AG08395 (cell line): Measurements from ENCODE around the gene ALCAM.
A peak's percentile ranks its signal among the peaks of the same experiment; 100 is the strongest.

Source experiments
- DNase-seq: peaks from one replicate; pipeline ENCODE4 v3.0.0; 2012; ENCODE audit warnings: mixed read lengths, low spot score

Gene ALCAM

GRCh38 chr3:105366326-105367062, at the start of gene ALCAM:
ALCAM (plus strand) TSS chr3:105366909.
- peak; percentile 92 for DNase-seq

DNA sequence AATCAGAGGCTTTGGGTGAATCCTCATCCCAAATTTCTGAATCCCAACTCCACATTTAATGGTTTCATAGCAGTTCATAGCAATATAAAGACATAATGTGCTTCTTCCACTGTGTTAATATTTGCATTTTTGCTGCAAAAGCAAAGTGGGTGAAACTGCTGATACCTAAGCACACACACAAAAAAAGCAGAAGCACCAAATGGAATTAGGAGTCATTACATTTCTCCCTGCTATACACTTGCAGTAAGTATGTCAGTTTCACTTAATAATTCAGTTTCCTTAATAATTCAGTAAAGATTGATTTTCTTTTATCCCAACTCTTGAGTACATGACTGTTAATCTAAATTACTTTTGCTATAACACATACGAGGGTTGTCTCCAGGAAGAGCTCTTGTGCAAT, 48.9 kb upstream of the ALCAM start:
- no peak for DNase-seq

DNA sequence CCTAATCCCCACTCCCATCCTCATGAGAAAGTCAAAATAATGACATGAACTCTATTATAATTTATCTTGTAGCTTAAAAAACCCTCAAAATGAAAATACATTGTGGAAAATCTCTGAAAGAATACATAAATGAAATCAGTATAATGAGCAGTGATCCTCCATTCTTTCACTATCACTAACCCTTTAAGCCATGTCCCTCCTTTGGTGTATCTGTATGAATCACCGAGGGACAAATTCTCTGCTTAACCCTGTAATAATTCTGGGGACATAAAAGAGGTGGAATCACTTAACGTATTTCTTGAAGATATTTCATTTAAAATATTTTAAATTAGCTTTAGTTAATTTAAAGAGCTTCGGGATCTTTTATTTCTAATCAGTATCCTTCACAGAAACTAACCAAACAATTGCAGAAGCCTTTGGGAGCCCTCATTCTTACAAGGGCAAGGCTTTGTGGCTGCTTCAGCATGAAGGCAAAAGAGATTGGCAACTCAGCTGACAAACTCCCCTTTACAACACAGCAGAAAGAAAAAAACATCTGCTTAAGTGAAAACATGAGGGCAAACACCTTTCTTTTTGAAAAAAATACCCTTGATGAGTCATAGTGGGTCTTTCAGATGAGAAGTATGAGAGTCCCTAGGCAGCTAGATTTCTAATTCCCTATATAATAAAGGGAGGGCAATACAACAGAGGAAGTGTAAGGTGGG, 44.0 kb upstream of the ALCAM start:
- no peak for DNase-seq

- no peak for DNase-seq
Observed at GRCh38 chr3:105323274-105323599, 43.5 kb upstream of the ALCAM start.

- no peak for DNase-seq
Observed at GRCh38 chr3:105324951-105325350, 41.8 kb upstream of the ALCAM start.

- no peak for DNase-seq
Observed at GRCh38 chr3:105327662-105328337, 38.9 kb upstream of the ALCAM start.

- DNase-seq = no peak
Observed at GRCh38 chr3:105328338-105328730, 38.4 kb upstream of the ALCAM start.

GRCh38 chr3:105332961-105333360, 33.7 kb upstream of the ALCAM start:
- DNase-seq = no peak

- DNase-seq = peak; percentile 37
Observed at GRCh38 chr3:105334138-105334882, 32.4 kb upstream of the ALCAM start.

DNA sequence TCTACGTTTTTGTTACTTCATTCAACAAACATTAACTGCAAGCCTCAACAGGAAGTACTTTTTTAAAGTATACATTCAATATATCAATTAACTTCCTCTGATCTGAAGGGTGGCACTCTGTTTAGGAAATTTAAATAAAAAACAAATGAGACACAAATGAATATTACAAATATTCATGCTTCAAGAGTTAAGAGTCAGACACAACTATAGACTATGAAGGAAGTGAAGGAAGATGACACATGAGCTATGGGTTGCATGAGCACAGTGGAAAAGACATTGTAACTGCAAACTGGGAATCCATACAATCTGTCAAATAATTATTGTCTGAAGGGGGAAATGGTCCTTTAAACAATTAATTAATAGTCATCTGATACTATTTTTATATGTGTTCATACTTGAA, 26.8 kb upstream of the ALCAM start:
- no peak for DNase-seq

DNA sequence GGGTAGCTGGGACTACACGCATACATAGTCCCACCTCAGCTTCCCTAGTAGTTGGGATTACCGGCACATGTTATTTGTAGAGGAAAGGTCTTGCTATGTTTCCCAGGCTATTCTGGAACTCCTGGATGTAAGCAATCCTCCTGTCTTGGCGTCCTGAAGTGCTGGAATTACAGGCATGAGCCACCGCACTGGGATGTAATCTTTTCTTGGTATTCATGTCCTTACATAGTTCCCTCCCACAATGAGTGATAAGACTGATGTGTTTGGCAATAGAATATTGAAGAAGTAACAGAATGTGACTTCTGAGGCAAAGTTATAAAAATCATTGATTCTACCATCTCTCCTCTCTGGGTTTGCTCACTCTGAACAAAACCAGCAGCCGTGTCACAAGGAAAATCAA, 22.7 kb upstream of the ALCAM start:
- no peak for DNase-seq

DNA sequence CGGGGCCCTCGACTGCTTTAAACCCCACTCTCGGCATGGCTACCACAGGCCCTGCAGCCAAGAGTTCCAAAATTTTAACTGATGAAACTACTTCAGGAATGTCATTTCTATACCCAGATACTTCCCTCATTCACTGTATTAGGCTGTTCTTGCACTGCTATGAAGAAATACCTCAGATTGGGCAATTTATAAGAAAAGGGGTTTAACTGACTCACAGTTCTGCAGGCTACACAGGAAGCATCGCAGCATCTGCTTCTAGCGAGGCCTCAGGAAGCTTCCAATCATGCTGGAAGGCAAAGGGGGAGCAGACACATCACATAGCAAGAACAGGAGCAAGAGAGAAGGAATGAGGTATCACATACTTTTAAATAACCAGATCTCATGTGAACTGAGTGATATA, 21.6 kb upstream of the ALCAM start:
- DNase-seq = no peak

DNA sequence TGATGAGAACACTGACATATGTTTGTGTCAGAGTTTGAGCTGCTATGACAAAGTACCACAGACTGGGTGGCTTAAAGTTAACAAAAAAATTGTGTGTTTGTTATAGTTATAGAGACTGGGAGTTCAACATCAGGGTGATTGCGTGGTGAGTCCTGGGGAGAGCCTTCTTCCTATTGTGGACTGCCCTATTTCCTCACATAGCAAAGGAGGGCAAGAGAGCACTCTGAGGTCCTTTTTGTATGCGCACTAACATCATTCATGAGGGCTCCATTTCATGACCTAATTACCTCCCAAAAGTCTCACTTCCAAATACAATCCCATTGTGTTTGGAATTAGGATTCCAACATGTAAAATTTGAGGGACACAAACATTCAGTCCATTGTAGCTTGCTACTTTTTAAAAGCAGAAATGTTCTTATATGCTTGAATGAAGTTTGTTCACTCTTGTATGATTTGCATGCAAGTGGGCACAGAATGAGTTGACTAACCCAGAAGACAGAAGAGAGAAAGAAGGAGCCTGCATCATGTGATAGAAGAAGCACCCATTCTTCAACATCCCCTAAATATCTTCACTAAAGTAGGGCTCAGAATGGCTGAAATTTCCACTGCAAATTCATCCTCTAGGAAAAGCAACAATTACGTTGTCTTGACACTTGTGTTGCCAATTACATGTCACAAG, 18.9 kb upstream of the ALCAM start:
- no peak for DNase-seq

GRCh38 chr3:105348307-105348706, 18.4 kb upstream of the ALCAM start:
- no peak for DNase-seq

- no peak for DNase-seq
Observed at GRCh38 chr3:105349684-105350387, 16.9 kb upstream of the ALCAM start.

DNA sequence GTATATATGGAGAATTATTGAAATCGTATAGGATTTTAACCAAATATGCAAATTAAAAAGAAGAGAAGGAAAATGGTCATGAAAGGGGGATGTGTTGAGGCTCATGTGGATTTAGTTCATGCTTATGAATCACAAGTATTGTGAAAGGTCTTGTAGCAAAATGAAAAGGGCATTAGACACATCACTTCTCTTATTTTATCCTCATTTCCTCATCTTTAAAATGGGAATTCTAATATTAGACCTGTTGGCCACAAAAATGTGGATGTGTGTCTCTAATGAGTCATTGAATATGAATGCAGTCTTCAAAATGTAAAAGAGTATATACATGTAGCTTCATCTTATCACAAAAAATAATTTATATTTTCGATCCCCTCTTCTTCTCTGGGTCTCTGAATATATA, 14.9 kb upstream of the ALCAM start:
- DNase-seq = no peak

DNA sequence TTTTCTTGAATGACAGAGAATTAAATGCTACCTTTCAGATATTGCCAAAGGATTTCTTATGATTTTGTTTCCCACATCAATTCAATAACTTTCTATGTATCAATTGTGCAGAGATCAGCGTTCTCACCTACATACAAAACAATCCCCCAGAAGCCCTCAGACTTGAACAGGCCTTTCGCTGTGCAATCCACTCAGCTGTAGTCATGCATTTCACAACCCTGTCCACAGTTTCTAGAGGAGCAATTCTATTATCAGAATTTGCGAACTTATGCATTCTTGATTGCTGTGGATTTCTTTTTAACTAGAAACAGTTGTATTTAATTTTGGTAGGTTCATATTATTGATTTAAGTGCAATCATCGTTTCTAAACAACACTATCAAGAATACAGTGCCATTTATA, 13.7 kb upstream of the ALCAM start:
- no peak for DNase-seq

DNA sequence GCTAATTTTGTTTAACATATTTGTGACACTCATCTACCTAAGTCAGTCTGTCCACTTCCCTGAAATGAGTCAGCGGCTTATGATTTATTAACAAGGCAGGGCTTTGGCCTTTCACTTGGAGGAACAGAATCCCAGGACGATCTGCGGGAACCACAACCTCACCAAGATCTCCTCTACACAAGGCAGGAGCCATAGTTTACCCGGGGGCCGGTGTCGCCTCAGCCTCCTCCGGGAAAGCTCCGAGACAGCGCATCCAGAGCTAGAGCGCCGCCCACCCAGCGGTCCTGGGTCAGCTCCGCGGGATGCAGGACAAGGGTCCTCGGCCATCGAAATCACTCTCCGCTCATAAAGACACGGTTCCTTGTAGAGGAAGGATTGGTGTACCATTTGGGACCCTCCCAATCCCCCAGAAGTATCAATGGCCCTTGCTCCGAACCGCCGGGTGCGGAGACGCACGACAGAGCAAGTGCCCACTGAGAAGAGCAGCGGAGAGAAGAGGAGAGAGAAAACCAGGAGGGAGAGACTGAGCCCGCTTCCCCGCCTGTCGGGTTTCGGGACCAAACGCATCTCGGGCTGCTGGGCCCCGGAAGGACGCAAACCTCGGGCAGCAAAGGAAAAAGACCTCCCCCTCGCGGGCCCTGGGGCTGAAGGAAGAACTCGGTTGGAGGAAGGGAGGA, 13.1 kb upstream of the ALCAM start:
- no peak for DNase-seq

GRCh38 chr3:105354429-105354828, 12.3 kb upstream of the ALCAM start:
- no peak for DNase-seq

GRCh38 chr3:105355408-105356061, 11.2 kb upstream of the ALCAM start:
- no peak for DNase-seq
